SK-N-SH (cell line): ENCODE measurements around the gene IAPP. TPM values are rescaled to one million over a fixed set of nuclear protein-coding genes. Genes with fewer than 3 reads are reported as not detected.

ENCODE experiments used
- CTCF ChIA-PET: fragments of 300-600, 350-600 bp; formaldehyde crosslinking; extraction: SDS; loops from one replicate; lab custom pipeline; 2021; lab: Yijun Ruan, JAX
- POLR2A ChIA-PET: fragments of 350-600 bp; sonication (Branson Sonifier 250); formaldehyde crosslinking; extraction: SDS; loops from one replicate; lab custom pipeline; 2020; ENCODE audit warnings: antibody characterized with exemption, inconsistent platforms; lab: Yijun Ruan, JAX
- DNase-seq: peaks from one replicate; pipeline ENCODE4 v3.0.0; 2012
- H2AFZ ChIP-seq: fragments of 200-600 bp; sonication (generic); 2 replicates; pipeline ENCODE4 v1.8.1; 2016; ENCODE audit warnings: antibody characterized with exemption, mild to moderate bottlenecking, low read depth
- H3F3A ChIP-seq: fragments of 200-600 bp; sonication (generic); replicated peaks from 2 replicates; pipeline ENCODE3; 2016; ENCODE audit warnings: antibody characterized with exemption, mild to moderate bottlenecking; ENCODE audit not compliant: insufficient read depth
- H3K27ac ChIP-seq, 2 experiments: fragments of 200-500 bp in 1 of 2; fragments of 200-600 bp in 1 of 2; sonication (Bioruptor generic) in 1 of 2; sonication (generic), shearing (Covaris generic) in 1 of 2; 2 replicates each; pipeline versions ENCODE4 v1.5.1 to v1.6.1; 2014 to 2016; ENCODE audit warnings: low read depth in 2 of 2, inconsistent platforms in 1 of 2, low read length in 1 of 2, mild to moderate bottlenecking in 1 of 2, mixed read lengths in 1 of 2
- H3K27me3 ChIP-seq: fragments of 200-600 bp; sonication (generic), shearing (Covaris generic); 2 replicates; pipeline ENCODE4 v1.6.1; 2016; ENCODE audit warnings: mixed run types; ENCODE audit not compliant: insufficient read depth
- H3K36me3 ChIP-seq, 2 experiments: fragments of 200-500 bp in 1 of 2; fragments of 200-600 bp in 1 of 2; sonication (Bioruptor generic) in 1 of 2; sonication (generic) in 1 of 2; replicated peaks in 1 of 2; 2 replicates each; pipeline versions ENCODE3 to v1.5.1; 2014 to 2016; ENCODE audit warnings: low read length in 1 of 2, mild to moderate bottlenecking in 1 of 2; ENCODE audit not compliant: insufficient read depth in 2 of 2, control insufficient read depth in 1 of 2
- H3K4me1 ChIP-seq, 2 experiments: fragments of 200-500 bp in 1 of 2; fragments of 200-600 bp in 1 of 2; sonication (Bioruptor generic) in 1 of 2; sonication (generic), shearing (Covaris generic) in 1 of 2; 2 replicates each; pipeline versions ENCODE4 v1.5.1 to v1.6.1; 2014 to 2016; ENCODE audit warnings: low read depth in 1 of 2, low read length in 1 of 2, mixed run types in 1 of 2; ENCODE audit not compliant: insufficient read depth in 2 of 2, control insufficient read depth in 1 of 2
- H3K4me2 ChIP-seq: fragments of 200-600 bp; sonication (generic), shearing (Covaris generic); 2 replicates; pipeline ENCODE4 v1.6.1; 2017; ENCODE audit warnings: mixed run types
- H3K4me3 ChIP-seq, 2 experiments: fragments of 200-500 bp in 1 of 2; fragments of 200-600 bp in 1 of 2; sonication (Bioruptor generic) in 1 of 2; sonication (generic), shearing (Covaris generic) in 1 of 2; 2 replicates each; pipeline versions ENCODE4 v1.5.1 to v1.8.1; 2014 to 2016; ENCODE audit warnings: low read depth in 2 of 2, inconsistent platforms in 1 of 2, low read length in 1 of 2, mild to moderate bottlenecking in 1 of 2, mixed read lengths in 1 of 2, moderate library complexity in 1 of 2
- H3K79me2 ChIP-seq: fragments of 200-600 bp; sonication (generic); 2 replicates; pipeline ENCODE4 v1.8.1; 2017; ENCODE audit warnings: mild to moderate bottlenecking; ENCODE audit not compliant: insufficient read depth
- H3K9ac ChIP-seq: fragments of 200-600 bp; sonication (generic); 2 replicates; pipeline ENCODE4 v1.6.1; 2017; ENCODE audit warnings: mixed run types
- H3K9me2 ChIP-seq: fragments of 200-600 bp; sonication (generic); 2 replicates; pipeline ENCODE4 v1.6.1; 2017; ENCODE audit warnings: mixed run types
- H3K9me3 ChIP-seq: fragments of 200-600 bp; sonication (generic); 2 replicates; pipeline ENCODE4 v1.6.1; 2017; ENCODE audit warnings: mixed run types, mild to moderate bottlenecking, moderate library complexity
- H4K20me1 ChIP-seq: fragments of 200-600 bp; sonication (generic); 2 replicates; pipeline ENCODE4 v1.6.1; 2017; ENCODE audit warnings: mild to moderate bottlenecking, mixed run types; ENCODE audit not compliant: insufficient read depth
- CHD2 ChIP-seq: fragments of 150-350 bp; IDR thresholded peaks from 2 replicates; pipeline ENCODE4 v1.6.1; 2018; ENCODE audit warnings: low read length; ENCODE audit not compliant: partially characterized antibody
- GATA2 ChIP-seq: sonication (generic); formaldehyde crosslinking; IDR thresholded peaks from 2 replicates; pipeline ENCODE4 v1.5.0; 2020; ENCODE audit warnings: mild to moderate bottlenecking, missing genetic modification reagents
- NFIC ChIP-seq: IDR thresholded peaks from 2 replicates; pipeline ENCODE4 v1.4.0; 2012; ENCODE audit warnings: borderline replicate concordance
- RXRA ChIP-seq: IDR thresholded peaks from 2 replicates; pipeline ENCODE4 v1.4.0; 2012; ENCODE audit warnings: low read depth, mild to moderate bottlenecking, borderline replicate concordance
- SIN3A ChIP-seq: IDR thresholded peaks from 2 replicates; pipeline ENCODE4 v1.6.1; 2012; ENCODE audit warnings: low read depth, mild to moderate bottlenecking, low read length, moderate library complexity, borderline replicate concordance
- TEAD4 ChIP-seq: IDR thresholded peaks from 2 replicates; pipeline ENCODE4 v1.4.0; 2012; ENCODE audit warnings: mild to moderate bottlenecking, borderline replicate concordance; ENCODE audit not compliant: insufficient read depth
- WGBS: methylation state at CpG from one replicate; pipeline ENCODE4 v1.1.6; 2017; ENCODE audit warnings: low lambda C conversion rate; 5-methylcytosine and 5-hydroxymethylcytosine counted together
- polyA plus RNA-seq, 3 experiments: library from polyadenylated mRNA; depleted of rRNA; stranded (reverse); fragments of >200 nt; gene quantifications; 2 replicates each; pipeline ENCODE4 v1.2.3, GENCODE V29; 2012
- TF ChIP-seq, protein P1 (sequence below): fragments of 150-350 bp; IDR thresholded peaks from 2 replicates; pipeline ENCODE4 v1.6.1; 2016; ENCODE audit warnings: mild to moderate bottlenecking, low read depth, low read length
- TF ChIP-seq, protein P2 (sequence below): fragments of 200-600 bp; sonication (generic); IDR thresholded peaks from 2 replicates; pipeline ENCODE4 v1.6.1; 2017; ENCODE audit warnings: antibody characterized with exemption, mild to moderate bottlenecking, moderate library complexity
- TF ChIP-seq, protein P3 (sequence below): IDR thresholded peaks from 2 replicates; pipeline ENCODE4 v1.4.0; 2012; ENCODE audit warnings: low read depth
- TF ChIP-seq, protein P4 (sequence below): IDR thresholded peaks from 2 replicates; pipeline ENCODE4 v1.4.0; 2012; ENCODE audit warnings: low read depth, borderline replicate concordance

IAPP gene
- polyA plus RNA-seq (2012; rRNA removed) = 0.42 TPM in 1 of 2 replicates, not detected in the other
- polyA plus RNA-seq (2012; cell fraction: cytosol; rRNA removed) = 0.01 and 0.14 TPM in 2 replicates
- not detected in 2 replicates for polyA plus RNA-seq (2012; cell fraction: nucleus; rRNA removed)

DNA sequence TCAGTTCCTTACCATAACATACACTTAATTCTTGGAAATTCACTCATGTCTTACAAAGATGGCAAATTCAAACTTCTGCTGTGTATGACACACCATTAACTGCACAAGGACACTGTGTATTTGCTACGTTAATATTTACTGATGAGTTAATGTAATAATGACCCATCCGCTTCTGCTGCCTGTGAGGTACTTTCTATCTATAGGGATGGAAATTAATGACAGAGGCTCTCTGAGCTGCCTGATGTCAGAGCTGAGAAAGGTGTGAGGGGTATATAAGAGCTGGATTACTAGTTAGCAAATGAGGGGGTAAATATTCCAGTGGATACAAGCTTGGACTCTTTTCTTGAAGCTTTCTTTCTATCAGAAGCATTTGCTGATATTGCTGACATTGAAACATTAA lies at the start of gene IAPP:
Gene IAPP (plus strand): TSS at position 301 of the 400 bp plus-strand sequence. CDS start 450 bp downstream, outside the sequence.
- WGBS = 31% methylated on average over 2 of the region's 2 CpGs

DNA sequence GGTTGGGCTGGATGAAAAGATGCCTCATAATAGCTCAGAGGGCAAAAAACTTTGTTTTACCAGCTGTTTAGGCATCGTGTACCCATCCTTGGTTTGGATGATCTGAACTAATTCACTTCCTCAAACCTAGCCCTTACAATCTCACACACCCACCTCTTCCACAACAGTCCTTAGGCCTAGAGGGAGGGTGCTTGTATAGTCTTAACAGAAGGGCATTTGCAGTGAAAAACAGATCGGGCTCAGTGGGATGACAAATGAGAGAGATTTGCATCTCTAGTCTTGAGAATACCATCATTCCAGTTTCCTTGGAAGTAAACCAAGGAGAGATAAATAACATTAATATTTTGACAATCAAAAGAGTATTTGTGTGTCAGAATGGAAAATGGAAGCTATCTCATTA lies 49.0 kb upstream of the IAPP start:
- TF ChIP-seq RXRA = no peak
- no peak for TF ChIP-seq TEAD4
- no peak for TF ChIP-seq SIN3A
- TF ChIP-seq, protein P1, sequence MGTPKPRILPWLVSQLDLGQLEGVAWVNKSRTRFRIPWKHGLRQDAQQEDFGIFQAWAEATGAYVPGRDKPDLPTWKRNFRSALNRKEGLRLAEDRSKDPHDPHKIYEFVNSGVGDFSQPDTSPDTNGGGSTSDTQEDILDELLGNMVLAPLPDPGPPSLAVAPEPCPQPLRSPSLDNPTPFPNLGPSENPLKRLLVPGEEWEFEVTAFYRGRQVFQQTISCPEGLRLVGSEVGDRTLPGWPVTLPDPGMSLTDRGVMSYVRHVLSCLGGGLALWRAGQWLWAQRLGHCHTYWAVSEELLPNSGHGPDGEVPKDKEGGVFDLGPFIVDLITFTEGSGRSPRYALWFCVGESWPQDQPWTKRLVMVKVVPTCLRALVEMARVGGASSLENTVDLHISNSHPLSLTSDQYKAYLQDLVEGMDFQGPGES = no peak
- TF ChIP-seq GATA2 (CRISPR knock-in tag) = no peak
- TF ChIP-seq, all 33 proteins: peak for 0
- Histone ChIP-seq H3K27ac (no peak overlapping the region), H3K4me1 (no peaks in the 10 kb centered on the region), H2AFZ (no peak overlapping the region), H4K20me1 (no peaks in the 10 kb centered on the region), H3K9me3 (no peaks in the 10 kb centered on the region), H3K4me3 (no peak overlapping the region), H3K4me2 (no peak overlapping the region), H3K79me2 (no peaks in the 10 kb centered on the region), H3K27me3 (no peaks in the 10 kb centered on the region), H3K9ac (no peak overlapping the region), H3K36me3 (no peaks in the 10 kb centered on the region), H3F3A (no peaks in the 10 kb centered on the region), H3K9me2 (no peaks in the 10 kb centered on the region)
- ChIA-PET POLR2A (no interaction called here), CTCF (no interaction called here)
- 6% methylated on average over 2 of the region's 2 CpGs for WGBS
- no peak for DNase-seq

More for the DNA sequence above, at the start of gene IAPP:
- no peak for TF ChIP-seq TEAD4
- TF ChIP-seq CHD2 = no peak
- TF ChIP-seq, protein P2, sequence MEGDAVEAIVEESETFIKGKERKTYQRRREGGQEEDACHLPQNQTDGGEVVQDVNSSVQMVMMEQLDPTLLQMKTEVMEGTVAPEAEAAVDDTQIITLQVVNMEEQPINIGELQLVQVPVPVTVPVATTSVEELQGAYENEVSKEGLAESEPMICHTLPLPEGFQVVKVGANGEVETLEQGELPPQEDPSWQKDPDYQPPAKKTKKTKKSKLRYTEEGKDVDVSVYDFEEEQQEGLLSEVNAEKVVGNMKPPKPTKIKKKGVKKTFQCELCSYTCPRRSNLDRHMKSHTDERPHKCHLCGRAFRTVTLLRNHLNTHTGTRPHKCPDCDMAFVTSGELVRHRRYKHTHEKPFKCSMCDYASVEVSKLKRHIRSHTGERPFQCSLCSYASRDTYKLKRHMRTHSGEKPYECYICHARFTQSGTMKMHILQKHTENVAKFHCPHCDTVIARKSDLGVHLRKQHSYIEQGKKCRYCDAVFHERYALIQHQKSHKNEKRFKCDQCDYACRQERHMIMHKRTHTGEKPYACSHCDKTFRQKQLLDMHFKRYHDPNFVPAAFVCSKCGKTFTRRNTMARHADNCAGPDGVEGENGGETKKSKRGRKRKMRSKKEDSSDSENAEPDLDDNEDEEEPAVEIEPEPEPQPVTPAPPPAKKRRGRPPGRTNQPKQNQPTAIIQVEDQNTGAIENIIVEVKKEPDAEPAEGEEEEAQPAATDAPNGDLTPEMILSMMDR = no peak
- TF ChIP-seq NFIC = no peak
- TF ChIP-seq, protein P3, sequence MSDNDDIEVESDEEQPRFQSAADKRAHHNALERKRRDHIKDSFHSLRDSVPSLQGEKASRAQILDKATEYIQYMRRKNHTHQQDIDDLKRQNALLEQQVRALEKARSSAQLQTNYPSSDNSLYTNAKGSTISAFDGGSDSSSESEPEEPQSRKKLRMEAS = no peak
- TF ChIP-seq, protein P4, sequence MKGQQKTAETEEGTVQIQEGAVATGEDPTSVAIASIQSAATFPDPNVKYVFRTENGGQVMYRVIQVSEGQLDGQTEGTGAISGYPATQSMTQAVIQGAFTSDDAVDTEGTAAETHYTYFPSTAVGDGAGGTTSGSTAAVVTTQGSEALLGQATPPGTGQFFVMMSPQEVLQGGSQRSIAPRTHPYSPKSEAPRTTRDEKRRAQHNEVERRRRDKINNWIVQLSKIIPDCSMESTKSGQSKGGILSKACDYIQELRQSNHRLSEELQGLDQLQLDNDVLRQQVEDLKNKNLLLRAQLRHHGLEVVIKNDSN = no peak
- Histone ChIP-seq H4K20me1 (no peaks in the 10 kb centered on the region), H3K27me3 (no peaks in the 10 kb centered on the region), H3K27ac (no peak within 1 kb of the TSS), H3K4me3 (no peak within 1 kb of the TSS), H3K9me3 (no peaks in the 10 kb centered on the region), H3K9ac (no peak within 1 kb of the TSS), H3K36me3 (no peaks in the 10 kb centered on the region), H3K4me2 (no peak within 1 kb of the TSS), H3F3A (no peaks in the 10 kb centered on the region), H3K79me2 (no peaks in the 10 kb centered on the region), H2AFZ (no peak within 1 kb of the TSS), H3K4me1 (no peaks in the 10 kb centered on the region), H3K9me2 (no peaks in the 10 kb centered on the region)
- CTCF ChIA-PET = no interaction called here
- POLR2A ChIA-PET = no interaction called here
- DNase-seq = no peak
